IPS DF 4.7 (cell line): Measurements from ENCODE around the gene PIP5KL1.

Source experiments
- DNase-seq: peaks from one replicate; pipeline ENCODE4 v3.0.0-alpha.2; 2013; ENCODE audit warnings: low spot score; ENCODE audit errors: extremely low read depth

PIP5KL1 gene

GRCh38 chr9:127968700-127969383 lies 38.3 kb upstream of the PIP5KL1 start:
- no peak for DNase-seq

DNA sequence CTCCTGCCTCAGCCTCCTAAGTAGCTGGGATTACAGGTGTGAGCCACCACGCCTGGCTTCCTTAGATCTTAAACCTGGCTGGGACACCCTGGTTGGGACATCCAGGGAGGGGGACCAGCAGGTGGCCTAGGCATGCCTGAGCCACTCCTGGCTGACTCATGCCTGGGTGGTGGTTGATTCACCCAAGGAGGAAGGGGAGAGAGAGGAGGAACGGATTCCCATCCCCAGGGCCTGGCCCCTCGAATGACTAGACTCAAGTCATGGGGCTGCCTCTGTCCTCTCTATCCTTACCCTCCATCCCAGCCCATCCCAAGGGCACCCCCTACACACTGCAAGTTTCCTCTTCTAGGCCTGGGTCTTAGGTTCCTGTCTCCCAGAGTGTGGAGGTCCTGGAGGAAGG lies 37.5 kb upstream of the PIP5KL1 start:
- DNase-seq, result no peak

DNA sequence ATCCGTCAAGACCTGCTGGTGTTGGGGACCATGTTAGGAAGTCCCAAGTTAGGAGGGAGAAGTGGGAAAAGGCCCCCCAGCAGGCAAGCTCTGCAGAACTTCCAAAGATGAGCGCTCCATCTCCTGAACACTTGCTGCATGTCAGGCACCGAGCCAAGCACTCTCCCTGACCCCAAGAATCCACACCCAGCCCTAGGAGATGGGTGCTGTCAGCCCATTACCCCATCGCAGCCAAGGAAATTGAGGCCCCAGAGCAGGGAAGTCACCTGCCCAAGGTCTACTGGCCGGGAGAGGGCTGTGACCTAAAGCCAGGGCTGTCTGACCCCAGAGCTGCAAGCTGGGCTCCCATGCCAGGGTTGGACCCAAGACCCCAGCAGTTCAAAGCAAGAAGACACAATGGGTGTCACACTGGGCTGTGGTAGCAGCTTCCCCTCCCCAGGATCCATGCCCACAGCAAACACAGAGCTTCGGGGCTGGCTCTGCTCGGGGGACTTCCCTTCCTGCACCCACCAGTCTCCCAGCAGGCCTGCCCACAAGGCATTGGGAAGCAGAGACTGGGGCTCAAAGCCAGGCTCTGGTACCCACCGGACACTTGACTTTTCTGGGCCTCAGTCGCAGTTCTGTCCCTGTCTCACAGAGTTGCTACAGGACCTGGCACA lies 36.7 kb upstream of the PIP5KL1 start:
- DNase-seq, result no peak

DNA sequence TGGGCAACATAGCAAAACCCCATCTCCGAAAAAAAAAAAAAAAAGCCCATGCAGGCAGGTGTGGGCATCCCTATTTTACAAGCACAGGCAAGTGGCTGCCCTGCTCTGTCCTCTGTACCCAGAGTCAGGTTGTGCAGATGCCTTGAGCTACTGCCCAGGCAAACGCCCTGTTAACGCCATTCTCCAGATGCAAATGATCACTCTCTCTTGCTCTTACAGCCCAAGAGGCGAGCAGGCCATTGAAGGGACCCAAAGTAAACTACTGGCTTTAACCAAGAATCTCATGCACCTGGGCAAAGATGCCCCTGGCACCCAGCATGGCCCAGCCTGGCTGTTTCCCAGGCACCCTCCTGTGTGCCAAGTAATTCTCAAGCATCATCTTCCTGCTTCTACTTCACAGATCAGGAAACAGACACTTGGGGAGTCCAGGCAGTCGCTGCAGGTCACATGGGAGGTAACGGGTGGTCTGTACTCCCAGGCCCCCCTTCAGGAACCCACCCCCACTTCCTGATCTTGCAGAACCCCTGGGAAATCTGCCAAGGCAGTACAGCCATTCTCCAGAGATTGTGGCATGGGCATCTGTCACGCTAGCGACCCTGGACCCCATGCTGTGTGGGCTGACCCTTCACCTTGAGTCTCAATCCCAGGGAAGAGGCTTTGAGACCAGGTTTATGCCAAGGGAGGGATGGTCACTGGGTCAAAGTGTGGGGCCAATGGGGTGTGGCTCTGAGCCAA lies 36.0 kb upstream of the PIP5KL1 start:
- DNase-seq, result no peak

GRCh38 chr9:127965953-127966352 lies 35.4 kb upstream of the PIP5KL1 start:
- no peak for DNase-seq

- DNase-seq, result no peak
These were observed 32.9 kb upstream of the PIP5KL1 start for GRCh38 chr9:127963359-127964064.

GRCh38 chr9:127963041-127963358 lies 32.4 kb upstream of the PIP5KL1 start:
- no peak for DNase-seq

DNA sequence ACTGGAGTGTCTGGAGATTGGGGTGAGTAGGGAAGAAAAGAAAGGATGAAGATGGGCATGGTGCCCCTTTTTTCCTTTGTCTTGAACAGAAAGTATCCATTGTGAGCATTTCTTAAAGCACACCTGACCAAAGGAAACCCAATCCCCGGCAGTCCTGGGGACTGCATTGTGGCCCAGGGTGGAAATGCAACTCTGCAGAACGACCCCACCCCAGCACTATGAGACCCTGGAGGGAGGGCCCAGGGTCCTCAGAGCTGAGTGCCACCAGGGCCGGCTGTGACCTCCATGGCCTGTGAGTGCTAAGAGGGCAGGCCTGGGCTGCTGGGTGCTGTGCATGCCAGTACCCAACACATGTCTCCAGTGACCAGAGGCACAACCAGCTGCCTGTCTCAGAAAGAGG lies 31.7 kb upstream of the PIP5KL1 start:
- DNase-seq, result no peak

DNA sequence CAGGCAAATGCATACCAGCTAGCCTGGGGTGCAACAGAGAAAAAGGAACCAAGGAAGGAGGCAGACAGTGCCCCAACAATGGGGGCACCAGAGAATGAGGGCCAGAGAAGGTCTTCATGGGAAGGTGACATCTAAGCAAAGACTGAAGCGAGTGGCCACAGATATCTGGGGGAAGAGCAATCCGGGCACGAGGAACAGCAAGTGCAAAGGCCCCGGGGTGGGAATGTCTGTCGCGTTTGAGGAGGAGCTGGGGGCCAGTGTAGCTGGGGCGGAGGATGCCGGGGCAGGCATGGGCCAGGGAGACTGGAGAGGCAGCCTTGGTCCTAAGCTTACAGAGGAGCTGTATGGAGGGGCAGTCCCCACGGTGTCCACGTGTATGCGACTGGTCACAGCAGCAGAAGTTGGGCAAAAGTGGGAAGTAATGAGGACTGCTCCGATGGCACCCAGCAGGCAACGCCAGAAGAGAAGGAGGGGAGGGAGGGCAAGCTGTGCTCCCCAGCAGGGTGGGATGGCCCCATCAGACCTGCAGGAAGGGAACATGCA lies 31.1 kb upstream of the PIP5KL1 start:
- DNase-seq, result no peak

DNA sequence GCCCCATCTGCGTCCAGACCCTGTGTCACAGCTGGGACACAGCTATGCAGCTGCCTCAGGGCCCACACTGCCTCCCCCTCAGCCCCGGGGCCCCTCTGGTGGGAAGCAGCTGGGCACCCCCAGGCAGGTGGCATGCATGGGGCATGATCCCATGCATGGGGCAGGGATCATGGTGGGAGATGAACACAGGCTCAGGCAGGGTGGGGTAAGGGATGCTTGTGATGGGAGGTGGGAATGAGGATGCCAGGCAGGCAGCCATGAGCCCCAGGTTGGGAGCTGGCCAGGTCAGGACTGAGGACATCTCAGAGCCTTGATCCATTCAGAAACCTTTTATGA lies 30.5 kb upstream of the PIP5KL1 start:
- DNase-seq, result no peak

DNA sequence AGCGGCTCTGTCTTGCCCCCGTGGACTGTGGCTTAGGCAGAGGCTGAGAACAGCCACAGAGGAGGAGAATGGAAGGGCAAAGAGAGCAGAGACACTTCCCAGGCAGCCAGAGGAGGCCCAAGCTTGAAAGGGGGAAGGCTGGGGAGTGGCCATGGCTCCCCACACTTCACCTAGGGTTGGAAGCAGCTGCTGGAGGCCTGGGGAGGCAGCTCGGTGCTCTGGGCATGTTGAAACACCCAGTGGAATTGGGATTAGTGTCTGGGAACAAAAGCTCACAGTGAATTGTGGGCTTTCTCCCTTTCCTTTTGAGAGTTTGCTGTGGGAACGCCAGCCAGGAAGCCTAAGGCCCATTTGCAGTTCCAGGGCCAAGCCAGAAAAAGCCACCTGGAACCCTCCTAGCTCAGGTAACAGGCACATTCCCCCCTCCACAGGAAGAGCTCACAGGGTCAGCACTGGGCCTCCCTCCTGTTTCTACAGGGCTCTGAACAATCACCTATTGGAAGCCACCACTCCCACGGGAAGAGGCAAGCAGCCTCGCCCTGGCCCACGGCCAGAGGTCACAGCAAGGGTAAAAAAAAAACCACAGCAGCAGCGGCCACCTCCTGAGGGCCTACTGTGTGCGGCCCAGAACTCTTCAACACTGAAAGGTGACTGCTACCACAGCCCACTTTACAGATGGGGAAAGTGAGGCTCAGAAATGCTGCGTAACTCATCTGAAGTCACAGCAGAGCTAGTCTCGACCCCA lies 30.0 kb upstream of the PIP5KL1 start:
- DNase-seq, result no peak

DNA sequence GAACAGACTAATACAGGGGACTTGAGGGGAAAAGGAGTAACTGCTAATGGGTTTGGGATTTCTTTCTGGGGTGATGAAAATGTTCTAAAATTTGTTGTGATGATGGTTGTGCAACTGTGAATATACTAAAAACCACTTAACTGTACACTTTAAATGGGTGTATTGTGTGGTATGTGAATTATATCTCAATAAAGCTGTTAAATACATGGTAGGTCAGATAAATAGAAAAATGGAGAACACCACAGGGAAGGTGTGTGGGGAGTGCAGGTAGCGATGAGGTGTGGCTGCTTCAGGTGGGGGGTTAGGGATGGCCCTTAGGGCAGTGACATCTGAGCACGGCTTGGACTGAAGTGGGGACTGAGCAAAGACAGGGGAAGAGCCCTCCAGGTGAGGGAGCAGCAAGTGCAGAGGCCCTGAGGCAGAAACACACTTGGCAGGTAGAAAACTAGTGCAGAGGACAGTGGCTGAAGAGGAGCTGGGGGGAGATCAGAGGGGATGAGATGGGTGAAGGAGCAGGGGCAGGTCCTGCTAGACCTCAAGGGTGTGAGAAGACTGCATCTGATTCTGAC lies 29.3 kb upstream of the PIP5KL1 start:
- no peak for DNase-seq

DNA sequence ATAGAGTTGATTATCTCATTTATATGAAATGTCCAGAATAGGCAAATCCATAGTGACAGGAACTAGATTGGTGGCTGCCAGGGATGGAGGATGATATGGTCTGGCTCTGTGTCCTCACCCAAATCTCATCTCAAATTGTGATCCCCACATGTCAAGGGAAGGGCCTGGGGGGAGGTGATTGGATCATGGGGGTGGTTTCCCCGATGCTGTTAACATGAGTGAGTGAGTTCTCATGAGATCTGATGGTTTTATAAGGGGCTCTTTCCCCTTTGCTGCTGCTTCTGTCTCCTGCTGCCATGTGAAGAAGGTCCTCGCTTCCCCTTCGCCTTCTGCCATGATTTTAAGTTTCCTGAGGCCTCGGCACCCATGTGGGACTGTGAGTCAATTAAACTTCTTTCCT lies 28.8 kb upstream of the PIP5KL1 start:
- DNase-seq, result no peak

DNA sequence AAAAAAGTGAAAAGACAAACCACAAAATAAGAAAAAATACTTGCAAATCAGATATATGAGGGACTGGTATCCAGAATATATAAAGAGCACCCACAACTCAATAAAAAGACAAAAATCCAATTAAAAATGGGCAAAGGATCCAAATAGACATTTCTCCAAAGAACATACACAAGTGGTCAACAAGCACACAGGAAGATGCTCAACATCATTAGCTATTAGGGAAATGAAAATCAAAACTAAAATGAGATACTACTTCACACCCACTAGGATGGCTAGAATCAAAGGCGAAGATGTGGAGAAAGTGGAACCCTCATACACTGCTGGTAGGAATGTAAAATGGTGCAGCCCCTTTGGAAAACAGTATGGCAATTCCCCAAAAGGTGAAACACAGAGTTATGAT lies 28.2 kb upstream of the PIP5KL1 start:
- no peak for DNase-seq

- DNase-seq, result peak; percentile 86
These were observed 24.9 kb upstream of the PIP5KL1 start for GRCh38 chr9:127955294-127956015.

- no peak for DNase-seq
These were observed 24.3 kb upstream of the PIP5KL1 start for GRCh38 chr9:127954831-127955293.

- no peak for DNase-seq
These were observed 23.4 kb upstream of the PIP5KL1 start for GRCh38 chr9:127953768-127954505.

DNA sequence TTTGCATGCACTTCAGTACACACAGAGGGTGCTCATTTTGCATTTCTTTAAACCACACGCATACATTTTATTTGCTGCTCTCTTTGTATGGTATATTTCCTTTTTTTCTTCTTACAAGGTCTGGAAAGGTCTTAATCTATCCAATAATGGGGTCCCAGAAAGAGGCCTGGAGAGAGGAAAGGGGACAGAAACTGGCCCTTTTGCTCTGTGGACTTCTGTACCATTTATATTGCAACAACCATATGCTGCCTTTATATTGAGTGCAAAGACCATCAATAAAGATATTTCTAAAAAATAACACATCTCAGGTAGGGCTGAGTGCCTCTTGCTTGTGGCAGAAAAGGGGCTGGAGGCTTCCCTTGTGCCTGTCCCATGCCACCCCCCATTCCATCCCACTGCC lies 22.6 kb upstream of the PIP5KL1 start:
- no peak for DNase-seq

DNA sequence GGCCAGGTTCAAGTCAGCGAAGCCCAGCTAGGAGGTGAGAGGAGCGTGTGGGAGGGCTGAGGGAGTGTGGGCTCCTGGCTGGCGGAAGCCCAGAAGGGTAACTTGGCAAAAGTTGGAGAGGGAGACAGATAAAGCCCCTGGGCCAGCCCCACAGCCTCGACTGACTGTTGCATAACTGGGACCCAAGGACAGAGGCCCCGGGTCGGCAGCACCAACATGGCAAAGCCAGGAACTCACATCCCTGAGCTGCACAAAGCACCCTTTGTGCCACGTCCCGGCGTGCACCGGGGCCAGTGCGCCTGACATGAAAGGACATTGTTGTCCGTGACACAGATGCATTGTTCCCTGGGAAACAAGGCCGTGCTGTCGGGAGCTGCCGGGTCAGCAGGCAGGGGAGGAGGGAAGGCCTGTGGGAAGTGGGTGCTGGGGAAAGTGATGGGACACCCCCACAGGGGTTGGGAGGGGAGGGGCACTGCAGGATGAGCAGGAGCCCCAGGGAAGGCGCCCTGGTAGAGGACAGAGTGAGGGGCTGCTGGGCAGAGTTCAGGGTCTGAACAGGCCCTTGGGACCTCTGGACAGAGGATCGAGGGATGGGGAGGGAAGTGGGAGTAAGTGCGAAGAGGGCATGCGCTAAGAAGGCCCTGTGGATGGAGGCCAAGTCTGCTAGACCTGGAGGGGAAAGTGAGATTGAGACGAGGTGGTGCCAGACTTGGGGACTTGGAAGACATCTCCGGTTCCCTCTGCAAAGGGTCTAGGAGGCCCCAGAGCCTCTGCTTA lies 20.1 kb upstream of the PIP5KL1 start:
- DNase-seq, result no peak
